Activated CD8-positive, alpha-beta memory T cell treated with anti-CD3 and anti-CD28 coated beads for 1 hour (primary cell): ENCODE data around the gene MIXL1.
"Not testable (repeated sequence)": the region's sequence is repeated elsewhere in the genome, so short reads cannot be mapped to it uniquely, and the experiment has no call there.

Experiments used
- DNase-seq, 2 donors: peaks; one replicate each; pipeline ENCODE4 v3.0.0-alpha.2; 2020; ENCODE audit warnings: low read depth in 1 of 2; ENCODE audit errors: extremely low read depth in 1 of 2

MIXL1 gene

GRCh38 chr1:226223157-226223785 lies at the start of gene MIXL1:
TSS of gene MIXL1 (plus strand) at chr1:226223664. CDS start at chr1:226223682, 18 bp downstream.
- no peak for DNase-seq

GRCh38 chr1:226176870-226177269 lies 46.6 kb upstream of the MIXL1 start:
- DNase-seq: no peak

- no peak for DNase-seq
These were observed 41.3 kb upstream of the MIXL1 start for GRCh38 chr1:226181996-226182714.

- DNase-seq: no peak
These were observed 38.1 kb upstream of the MIXL1 start for GRCh38 chr1:226185141-226186036.

DNA sequence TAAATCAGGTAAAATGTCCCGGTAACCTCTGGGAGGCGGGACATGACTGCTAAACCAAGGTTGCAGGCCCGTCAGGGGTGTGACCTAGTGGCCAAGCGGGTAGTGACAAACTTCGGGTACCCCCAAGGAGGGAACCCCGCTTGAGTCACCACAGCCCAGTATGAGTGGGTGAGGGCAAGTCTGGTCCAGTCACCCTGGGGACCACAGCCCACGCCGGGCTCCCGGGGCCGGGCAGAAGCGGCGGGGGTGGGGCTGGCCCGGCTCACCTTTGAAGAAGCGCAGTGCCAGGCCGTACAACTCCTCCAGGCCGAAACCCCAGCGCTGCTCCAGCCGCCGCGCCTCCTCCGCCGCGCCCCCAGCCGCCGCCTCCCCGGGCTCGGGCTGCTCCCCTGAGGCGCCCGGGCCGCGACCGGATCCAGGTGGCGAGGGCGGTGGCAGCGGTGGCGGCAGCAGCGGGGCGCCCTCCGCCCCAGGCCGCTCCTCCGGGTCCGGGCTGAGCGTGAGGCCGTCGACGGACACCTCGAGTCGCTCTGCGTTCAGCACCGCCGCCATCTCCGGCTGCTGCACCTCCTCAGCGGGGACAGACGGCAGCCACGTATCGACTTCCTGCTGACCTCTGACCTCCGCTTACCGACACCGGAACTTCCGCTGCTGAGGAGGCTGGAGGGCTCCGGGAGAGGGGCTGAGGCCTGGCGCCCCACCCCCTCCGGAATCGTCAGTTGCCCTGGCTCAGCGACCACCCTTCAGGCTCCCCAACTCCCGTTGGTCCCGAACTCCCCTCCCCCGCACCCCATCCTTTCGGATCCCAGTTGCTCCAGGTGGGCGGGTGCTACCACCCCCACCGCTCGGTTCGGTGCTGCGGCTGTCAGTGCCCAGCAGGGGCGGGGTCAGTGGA lies 37.1 kb upstream of the MIXL1 start, which contains the start of gene ACBD3:
Gene ACBD3, minus strand, starts transcription at position 618 of the 895 bp plus-strand sequence. Its CDS starts 66 bp downstream, at position 552.
- peak; percentile 62 to 68 for DNase-seq

DNA sequence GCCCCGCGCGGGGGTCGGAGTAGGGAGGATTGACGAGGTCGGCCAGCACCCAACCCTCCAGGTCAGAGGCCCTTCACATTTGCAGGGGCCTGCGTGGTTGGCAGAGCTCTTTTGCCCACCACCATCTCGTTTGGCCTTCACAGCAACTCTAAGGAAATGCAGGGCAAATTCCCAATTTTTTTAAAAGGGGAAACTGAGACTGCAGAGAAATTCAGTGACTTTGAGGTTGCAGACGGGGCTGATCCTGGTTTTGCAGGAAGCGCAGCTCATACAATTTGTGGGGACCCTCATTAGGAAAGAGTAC lies 36.5 kb upstream of the MIXL1 start:
- no peak for DNase-seq

DNA sequence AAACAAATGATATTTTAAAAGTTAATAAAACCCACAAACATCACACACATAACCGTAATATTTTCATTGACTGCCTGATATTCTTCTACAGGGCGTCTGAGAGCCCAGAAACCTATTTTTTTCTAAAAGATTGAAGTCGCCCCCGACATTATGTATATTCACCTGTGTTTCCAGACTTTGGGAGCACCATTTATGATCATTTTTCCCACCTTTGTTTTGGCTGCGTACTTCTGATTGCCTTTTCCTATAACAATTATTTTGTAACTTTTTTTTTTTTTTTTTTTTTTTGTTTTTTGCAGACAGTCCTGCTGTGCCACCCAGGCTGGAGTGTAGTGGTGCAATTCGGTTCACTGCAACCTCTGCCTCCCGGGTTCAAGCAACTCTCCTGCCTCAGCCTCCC lies 36.1 kb upstream of the MIXL1 start:
- no peak for DNase-seq

DNA sequence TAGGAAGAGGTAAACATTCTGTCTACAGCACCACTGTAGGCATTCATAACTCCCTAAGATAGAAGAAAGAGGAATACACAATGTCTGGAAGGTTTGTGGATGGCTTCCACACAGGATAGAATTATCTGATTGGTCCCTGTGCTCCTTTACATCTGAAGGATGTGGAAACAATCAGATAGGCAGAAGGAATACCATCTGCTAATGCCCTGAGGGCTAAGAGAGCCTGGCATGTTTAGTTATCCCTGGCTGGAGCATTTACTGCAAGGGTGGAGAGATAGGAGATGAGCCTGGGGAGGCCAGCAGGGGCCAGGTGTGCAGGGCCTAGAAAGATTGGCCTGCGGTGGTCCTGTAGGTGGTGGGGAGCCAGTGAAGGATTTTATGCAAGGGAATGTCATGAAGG lies 28.3 kb upstream of the MIXL1 start:
- no peak for DNase-seq

GRCh38 chr1:226199971-226200370 lies 23.5 kb upstream of the MIXL1 start:
- DNase-seq: no peak

- no peak for DNase-seq
These were observed 22.4 kb upstream of the MIXL1 start for GRCh38 chr1:226201029-226201593.

DNA sequence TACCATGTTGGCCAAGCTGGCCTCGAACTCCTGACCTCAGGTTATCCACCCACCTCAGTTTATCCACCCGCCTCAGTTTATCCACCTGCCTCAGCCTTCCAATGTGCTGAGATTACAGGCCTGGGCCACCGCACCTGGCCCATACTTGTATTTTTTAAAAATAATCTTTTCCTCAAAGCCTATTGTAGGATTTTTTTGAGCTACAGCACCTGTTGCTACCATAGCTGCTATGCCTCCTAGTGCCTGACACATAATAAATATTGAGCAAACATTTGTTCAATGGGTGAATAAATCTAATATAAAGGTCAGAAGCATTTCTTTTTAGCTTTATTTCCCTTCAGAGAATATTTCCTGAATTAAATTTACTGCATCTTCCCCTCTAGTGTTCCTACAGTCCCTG lies 21.2 kb upstream of the MIXL1 start:
- DNase-seq: no peak

DNA sequence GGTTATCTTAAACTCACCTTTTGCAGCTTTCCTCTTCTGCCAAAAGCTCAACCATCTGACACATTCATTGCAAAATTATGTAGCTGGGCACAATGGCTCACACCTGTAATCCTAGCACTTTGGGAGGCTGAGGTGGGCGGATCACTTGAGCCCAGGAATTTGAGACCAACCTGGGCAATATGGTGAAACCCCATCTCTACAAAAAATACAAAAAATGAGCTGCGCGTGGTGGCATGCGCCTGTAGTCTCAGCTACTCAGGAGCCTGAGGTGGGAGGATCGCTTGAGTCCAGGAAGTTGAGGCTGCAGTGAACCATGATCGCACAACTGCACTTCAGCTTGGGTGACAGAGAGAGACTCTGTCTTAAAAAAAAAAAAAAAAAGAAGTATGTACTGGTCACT lies 20.8 kb upstream of the MIXL1 start:
- DNase-seq: not testable (repeated sequence)

DNA sequence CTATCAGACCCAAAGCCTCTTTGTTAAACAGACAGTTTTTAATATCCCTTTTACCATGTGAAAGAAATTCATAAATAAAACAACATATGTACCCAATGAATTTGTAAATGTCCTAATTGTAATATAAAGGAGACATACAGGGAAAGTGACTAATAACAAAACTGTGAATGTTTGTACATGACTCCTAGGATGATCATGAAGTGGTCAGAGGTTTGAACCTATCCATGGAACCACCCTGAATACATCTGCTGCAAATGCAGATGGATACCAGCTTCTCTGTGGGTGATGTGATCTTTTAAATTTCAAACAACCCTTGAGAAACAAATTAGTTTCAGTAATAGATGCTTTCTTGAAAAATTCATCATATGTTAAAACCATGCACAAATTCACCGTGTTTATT lies 20.2 kb upstream of the MIXL1 start:
- no peak for DNase-seq

DNA sequence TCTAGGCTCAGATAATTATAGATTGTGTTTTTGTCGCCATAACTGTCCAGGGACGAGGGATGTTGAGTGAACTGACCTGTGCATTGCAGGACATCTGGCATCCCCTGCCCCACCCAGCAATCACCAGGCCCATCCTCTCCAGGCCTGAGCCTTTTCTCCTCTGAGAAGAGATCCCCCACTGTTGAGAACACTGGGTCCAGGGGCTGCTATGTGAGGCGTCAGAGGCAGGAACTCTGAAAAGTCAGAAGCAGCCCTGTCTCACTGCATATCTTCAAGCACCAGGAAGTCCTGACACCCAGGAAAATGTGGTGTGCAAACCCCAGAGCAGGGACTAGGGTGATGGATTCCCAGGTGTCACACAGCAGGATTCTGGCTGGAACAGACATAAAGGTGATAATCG lies 19.8 kb upstream of the MIXL1 start:
- no peak for DNase-seq

GRCh38 chr1:226204198-226204597 lies 19.3 kb upstream of the MIXL1 start:
- no peak for DNase-seq

GRCh38 chr1:226207048-226207447 lies 16.4 kb upstream of the MIXL1 start:
- no peak for DNase-seq

- no peak for DNase-seq
These were observed 14.0 kb upstream of the MIXL1 start for GRCh38 chr1:226209307-226210059.

DNA sequence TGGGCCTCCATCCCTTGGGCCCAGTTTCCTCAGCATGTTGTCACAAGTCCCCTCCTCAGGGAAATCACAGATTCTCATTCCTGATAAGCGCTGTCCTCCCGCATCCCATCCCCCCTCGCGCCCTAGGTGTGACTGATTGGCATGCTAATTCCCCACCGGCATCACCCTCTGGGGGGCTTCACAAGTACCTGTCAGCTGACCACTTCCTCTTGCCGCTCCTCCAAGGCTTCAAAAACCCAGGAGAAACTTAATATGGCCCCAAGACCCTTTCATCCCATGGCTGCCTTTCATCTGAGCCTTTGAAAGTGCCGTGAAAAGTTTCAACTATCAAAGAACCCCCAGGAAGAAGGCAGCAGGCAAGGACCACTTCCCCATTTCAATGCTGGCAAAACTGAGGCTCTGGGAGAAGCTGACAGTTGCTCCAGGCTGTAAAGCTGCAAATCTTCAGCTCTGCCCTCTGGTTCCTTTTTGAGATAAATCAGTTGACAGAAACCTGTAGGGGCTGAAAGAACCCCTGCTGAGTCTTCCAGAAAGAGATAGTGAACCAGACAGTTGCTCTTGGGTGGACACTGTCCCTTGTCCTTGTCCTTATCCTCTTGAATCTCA lies 12.8 kb upstream of the MIXL1 start:
- no peak for DNase-seq

DNA sequence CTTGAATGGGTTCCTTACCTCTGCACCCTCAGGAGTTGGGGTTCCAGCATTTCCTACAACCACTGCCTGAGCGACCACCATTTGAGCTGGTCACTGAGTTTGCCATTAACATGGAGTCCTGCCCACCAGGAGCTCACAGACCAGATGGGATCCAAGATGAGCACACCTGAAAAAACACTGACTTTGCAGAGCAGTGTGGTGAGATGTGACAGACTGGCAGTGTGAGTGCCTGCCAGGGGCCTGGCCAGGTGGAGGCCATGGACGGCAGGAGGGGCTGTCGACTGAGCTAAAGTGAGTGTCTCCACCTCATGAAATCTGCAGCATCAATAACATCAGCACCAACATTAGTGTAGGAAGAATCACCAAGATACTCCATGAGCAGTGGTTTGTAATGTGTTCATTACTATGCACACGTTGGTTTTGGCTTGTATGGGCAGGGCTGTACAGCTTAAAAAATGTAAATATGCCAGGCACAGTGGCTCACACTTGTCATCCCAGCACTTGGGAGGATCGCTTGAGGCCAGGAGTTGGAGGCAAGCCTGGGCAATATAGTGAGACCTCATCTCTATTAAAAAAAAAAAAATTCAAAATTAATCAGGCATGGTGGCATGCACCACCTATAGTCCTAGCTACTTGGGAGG lies 12.2 kb upstream of the MIXL1 start:
- no peak for DNase-seq
